22Rv1 (cell line): ENCODE measurements around the gene MOK.

Experiments used
- H3K27ac ChIP-seq: fragments of 450-650 bp; 2 replicates; pipeline ENCODE4 v1.5.1; 2017
- CTCF ChIP-seq: fragments of 450-650 bp; IDR thresholded peaks from 2 replicates; pipeline ENCODE4 v1.5.1; 2017; ENCODE audit warnings: mild to moderate bottlenecking
- ZFX ChIP-seq: fragments of 450-650 bp; IDR thresholded peaks from 2 replicates; pipeline ENCODE4 v1.6.1; 2017; ENCODE audit warnings: antibody characterized with exemption, borderline replicate concordance

Gene MOK

GRCh38 chr14:102202944-102203343, 102.0 kb downstream of the MOK start:
- TF ChIP-seq ZFX (no peak), CTCF (no peak)
- no peak overlapping the region for H3K27ac ChIP-seq

- TF ChIP-seq ZFX (no peak), CTCF (no peak)
- H3K27ac ChIP-seq: no peak overlapping the region
These were observed 103.2 kb downstream of the MOK start for GRCh38 chr14:102201776-102202175.

- TF ChIP-seq ZFX: no peak
- TF ChIP-seq CTCF: no peak
These were observed 103.6 kb downstream of the MOK start for GRCh38 chr14:102201353-102201738.

GRCh38 chr14:102200690-102201352, 104.1 kb downstream of the MOK start:
- no peak overlapping the region for H3K27ac ChIP-seq
- TF ChIP-seq ZFX (no peak), CTCF (no peak)

More at GRCh38 chr14:102201353-102201738, 103.6 kb downstream of the MOK start:
- no peak overlapping the region for H3K27ac ChIP-seq

GRCh38 chr14:102197317-102197853, 107.6 kb downstream of the MOK start:
- no peak for TF ChIP-seq ZFX
- TF ChIP-seq CTCF: no peak

GRCh38 chr14:102196902-102197230, 108.1 kb downstream of the MOK start:
- no peak for TF ChIP-seq ZFX
- no peak for TF ChIP-seq CTCF

More at GRCh38 chr14:102197317-102197853, 107.6 kb downstream of the MOK start:
- H3K27ac ChIP-seq: no peak overlapping the region

GRCh38 chr14:102196039-102196901, 108.7 kb downstream of the MOK start:
- no peak for TF ChIP-seq CTCF
- no peak for TF ChIP-seq ZFX
- no peak overlapping the region for H3K27ac ChIP-seq

More at GRCh38 chr14:102196902-102197230, 108.1 kb downstream of the MOK start:
- H3K27ac ChIP-seq: no peak overlapping the region
